Activated naive CD4-positive, alpha-beta T cell treated with anti-CD3 and anti-CD28 coated beads, Interleukin-2, amount 50 U/mL, for 72 hours (primary cell): Measurements from ENCODE around the gene ATXN7. TPM values are rescaled to one million over a fixed set of nuclear protein-coding genes. Genes with fewer than 3 reads are reported as not detected.

Experiments used
- ATAC-seq, 2 donors: fragments of 150-1000 bp; cut with Tn5 transposase; 2 replicates each; pipeline ENCODE4 v1.10.0; 2021; ENCODE audit warnings: mild to moderate bottlenecking in 2 of 2, moderate library complexity in 2 of 2
- DNase-seq, 2 donors: peaks; one replicate each; pipeline ENCODE4 v3.0.0; 2021 to 2022; ENCODE audit warnings: low spot score in 2 of 2
- H3K27ac Mint-ChIP-seq, 2 donors: one replicate each; pipeline ENCODE4 v1.8.0; 2022; ENCODE audit warnings: mild to moderate bottlenecking in 2 of 2, mixed read lengths in 2 of 2
- H3K36me3 Mint-ChIP-seq, 2 donors: one replicate each; pipeline ENCODE4 v1.8.0; 2022; ENCODE audit warnings: mixed read lengths in 2 of 2
- H3K9me3 Mint-ChIP-seq, 2 donors: one replicate each; pipeline ENCODE4 v1.8.0; 2022; ENCODE audit warnings: mixed read lengths in 2 of 2
- total RNA-seq, 2 donors: library from RNA; stranded (reverse); gene quantifications; one replicate each; pipeline ENCODE4 v1.2.3, GENCODE V29; 2022

ATXN7 gene
- total RNA-seq, 2 donors from 2014 or later = 28.6 to 54.9 TPM

DNA sequence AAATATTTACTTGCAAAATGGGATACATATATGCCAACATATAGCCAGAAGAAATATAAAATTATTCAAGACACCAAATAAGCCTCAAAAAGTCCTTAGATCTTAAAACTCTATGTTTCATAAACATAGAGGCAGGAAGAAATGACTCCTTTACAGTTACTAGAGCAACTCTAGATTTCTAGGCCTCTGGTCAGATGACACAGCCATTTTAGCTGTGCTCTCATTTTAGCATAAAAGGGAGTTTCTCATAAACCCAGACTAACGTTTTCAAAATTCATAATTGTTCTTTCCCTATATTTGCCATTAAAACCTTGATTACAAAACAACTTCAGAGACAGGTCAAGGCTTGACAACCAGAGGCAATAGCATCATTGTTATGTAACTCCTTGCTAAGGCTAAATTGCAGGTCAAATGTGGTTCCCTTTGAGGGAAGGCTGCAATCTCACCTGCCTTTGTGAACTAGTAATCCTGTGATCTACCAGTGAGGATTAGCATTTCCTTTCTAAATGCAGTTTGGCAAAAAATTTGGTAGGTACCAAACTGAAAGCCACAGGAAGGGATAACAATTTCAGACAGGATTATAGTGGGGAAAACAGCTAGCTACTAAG is 8.2 kb upstream of the ATXN7 start:
- DNase-seq (no peak), ATAC-seq (no peak)
- Mint-ChIP-seq H3K27ac (no peak overlapping the region), H3K36me3 (peaks cover 0 to 10% of the 10 kb centered on the region in 2 donors), H3K9me3 (no peaks in the 10 kb centered on the region)

DNA sequence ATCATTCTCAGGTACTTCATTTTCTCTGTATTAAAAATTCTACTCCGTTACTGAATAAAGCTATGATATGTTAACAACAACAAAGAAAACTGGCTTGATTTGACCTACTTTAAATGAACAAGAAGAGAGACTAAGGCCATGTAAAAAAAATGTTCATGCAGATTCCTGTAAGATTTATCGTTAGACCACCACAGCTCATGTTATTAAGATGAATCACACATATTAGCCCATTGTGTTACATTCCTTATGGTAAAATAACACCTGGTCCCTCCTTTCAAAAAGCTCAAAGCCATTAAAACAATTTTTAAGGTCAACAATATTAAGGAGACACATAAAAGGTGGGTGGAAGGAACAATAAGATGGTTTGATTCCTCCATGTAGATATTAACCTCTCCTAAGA is 6.4 kb upstream of the ATXN7 start:
- Mint-ChIP-seq H3K27ac (no peak overlapping the region), H3K36me3 (peaks cover 0 to 6% of the 10 kb centered on the region in 2 donors), H3K9me3 (no peaks in the 10 kb centered on the region)
- no peak for ATAC-seq
- no peak for DNase-seq

DNA sequence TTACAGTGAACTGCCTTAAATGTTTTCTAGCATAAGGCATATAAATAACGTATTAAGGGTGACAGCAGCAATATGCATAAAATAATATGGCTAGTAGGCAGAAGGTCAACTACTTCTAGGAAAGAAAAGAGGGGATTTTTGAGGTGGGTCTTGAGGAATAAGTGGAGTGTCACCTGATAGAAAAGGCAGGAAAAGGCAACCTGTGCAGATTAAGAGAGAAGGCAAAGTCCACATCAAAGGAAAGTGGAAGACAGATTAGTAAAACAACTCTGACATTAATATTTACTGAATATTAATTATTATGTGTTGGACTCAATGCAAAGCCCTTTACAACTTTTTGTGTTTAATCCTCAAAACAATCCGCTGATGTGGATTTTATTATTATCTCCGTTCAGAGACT is 2.9 kb upstream of the ATXN7 start:
- Mint-ChIP-seq H3K9me3 (no peaks in the 10 kb centered on the region), H3K27ac (peak overlapping the region in 1 of 2 donors; percentile 53), H3K36me3 (peaks cover 19 to 28% of the 10 kb centered on the region in 2 donors)
- DNase-seq (no peak), ATAC-seq (no peak)

DNA sequence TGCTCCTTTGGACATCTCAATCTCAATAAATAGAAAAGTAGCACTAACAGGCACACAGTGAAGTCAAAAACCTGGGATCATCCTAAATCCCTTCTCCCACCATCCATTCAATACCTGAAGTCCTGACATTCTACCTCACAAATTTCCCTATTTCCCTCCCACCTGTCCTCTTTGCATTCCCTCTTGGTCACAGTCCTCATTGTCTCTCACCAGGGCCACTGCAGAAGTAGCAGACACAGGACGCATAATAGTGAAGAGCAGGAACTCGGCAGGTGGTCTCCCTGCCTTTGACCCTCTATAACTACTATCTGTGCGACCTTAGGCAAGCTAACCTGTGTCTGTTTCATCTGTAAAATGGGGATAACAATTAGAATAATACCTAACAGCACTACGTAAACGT is 2.4 kb upstream of the ATXN7 start:
- Mint-ChIP-seq H3K27ac (no peak overlapping the region), H3K9me3 (no peaks in the 10 kb centered on the region)
- ATAC-seq = no peak

GRCh38 chr3:63862804-63863149 is 890 bp upstream of the ATXN7 start:
- Mint-ChIP-seq H3K27ac (peak overlapping the region; percentile 95 to 97), H3K36me3 (peaks cover 19 to 42% of the 10 kb centered on the region in 2 donors), H3K9me3 (no peaks in the 10 kb centered on the region)
- DNase-seq = no peak
- peak in 1 of 2 donors; percentile 12 for ATAC-seq

More for the DNA sequence above, 2.4 kb upstream of the ATXN7 start:
- DNase-seq = no peak
- H3K36me3 Mint-ChIP-seq = peaks cover 19 to 32% of the 10 kb centered on the region in 2 donors

DNA sequence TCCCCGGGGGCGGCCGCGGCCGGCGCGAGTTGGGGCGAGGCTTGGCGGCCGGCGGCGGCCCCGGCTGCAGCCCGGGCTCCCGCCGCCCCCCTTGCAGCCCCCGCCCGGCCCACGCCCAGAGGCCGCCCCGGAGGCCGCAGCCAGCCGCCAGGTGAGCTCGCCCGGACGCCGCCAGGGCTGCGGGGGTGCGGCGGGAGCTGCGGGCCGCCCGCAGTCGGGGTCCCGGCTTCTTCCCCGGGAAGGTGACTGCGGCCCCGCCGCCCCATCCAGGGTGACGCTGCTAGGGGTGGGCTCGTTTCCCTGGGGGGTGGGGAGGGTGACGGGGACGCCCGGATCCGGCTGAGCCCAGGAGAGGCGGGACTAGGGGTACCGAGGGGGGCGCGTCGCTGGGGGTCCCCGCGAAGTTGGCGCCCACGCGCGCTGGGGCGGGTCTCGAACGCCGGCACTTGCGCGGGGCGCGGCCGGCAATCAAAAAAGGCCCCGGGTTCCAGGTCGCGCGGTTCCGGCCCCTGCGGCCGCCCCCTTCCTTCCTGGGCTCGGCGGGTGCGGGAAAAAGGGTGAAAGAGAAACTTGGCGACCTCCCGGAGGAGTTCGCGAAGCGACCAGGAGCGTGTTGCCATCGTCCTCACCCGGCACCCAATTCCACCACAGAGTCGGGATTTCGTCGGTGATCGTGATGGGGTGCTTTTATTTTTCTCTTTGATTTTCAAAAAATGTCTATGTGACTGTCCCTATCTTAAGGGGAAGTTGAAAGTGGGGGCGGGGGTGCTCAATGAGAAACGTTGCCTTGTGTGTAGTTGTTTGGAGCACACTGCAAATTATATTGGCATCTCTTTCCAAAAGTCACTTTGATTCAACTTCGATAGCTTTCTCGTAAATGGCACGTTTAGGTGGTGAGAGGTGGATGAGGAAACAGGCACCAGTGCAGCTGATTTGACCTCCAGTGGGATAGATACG is 619 bp downstream of the ATXN7 start:
- Mint-ChIP-seq H3K27ac (peak overlapping the region; percentile 89 to 95), H3K36me3 (peaks cover 19 to 42% of the 10 kb centered on the region in 2 donors), H3K9me3 (no peaks in the 10 kb centered on the region)
- ATAC-seq (peak; percentile 51 to 54), DNase-seq (peak; percentile 33 to 56)

GRCh38 chr3:63864965-63865327 is 1.3 kb downstream of the ATXN7 start:
- no peaks in the 10 kb centered on the region for H3K9me3 Mint-ChIP-seq
- peaks cover 19 to 42% of the 10 kb centered on the region in 2 donors for H3K36me3 Mint-ChIP-seq
- DNase-seq = no peak
- H3K27ac Mint-ChIP-seq = peak overlapping the region; percentile 89 to 95
- ATAC-seq = no peak

GRCh38 chr3:63867225-63867624 is 3.6 kb downstream of the ATXN7 start:
- ATAC-seq (no peak), DNase-seq (no peak)
- Mint-ChIP-seq H3K36me3 (peaks cover 19 to 37% of the 10 kb centered on the region in 2 donors), H3K27ac (no peak overlapping the region), H3K9me3 (no peaks in the 10 kb centered on the region)

GRCh38 chr3:63869940-63870614 is 6.4 kb downstream of the ATXN7 start:
- Mint-ChIP-seq H3K9me3 (no peaks in the 10 kb centered on the region), H3K36me3 (peaks cover 2 to 18% of the 10 kb centered on the region in 2 donors), H3K27ac (no peak overlapping the region)
- DNase-seq (no peak), ATAC-seq (no peak)

GRCh38 chr3:63870615-63871005 is 6.9 kb downstream of the ATXN7 start:
- H3K9me3 Mint-ChIP-seq = no peaks in the 10 kb centered on the region
- no peak overlapping the region for H3K27ac Mint-ChIP-seq
- no peak for ATAC-seq

GRCh38 chr3:63872135-63872924 is 8.7 kb downstream of the ATXN7 start:
- no peaks in the 10 kb centered on the region for H3K9me3 Mint-ChIP-seq
- DNase-seq = no peak
- no peak overlapping the region for H3K27ac Mint-ChIP-seq
- no peak for ATAC-seq
- no peaks in the 10 kb centered on the region for H3K36me3 Mint-ChIP-seq

More at GRCh38 chr3:63870615-63871005, 6.9 kb downstream of the ATXN7 start:
- H3K36me3 Mint-ChIP-seq = peaks cover 0 to 15% of the 10 kb centered on the region in 2 donors
- DNase-seq = no peak

DNA sequence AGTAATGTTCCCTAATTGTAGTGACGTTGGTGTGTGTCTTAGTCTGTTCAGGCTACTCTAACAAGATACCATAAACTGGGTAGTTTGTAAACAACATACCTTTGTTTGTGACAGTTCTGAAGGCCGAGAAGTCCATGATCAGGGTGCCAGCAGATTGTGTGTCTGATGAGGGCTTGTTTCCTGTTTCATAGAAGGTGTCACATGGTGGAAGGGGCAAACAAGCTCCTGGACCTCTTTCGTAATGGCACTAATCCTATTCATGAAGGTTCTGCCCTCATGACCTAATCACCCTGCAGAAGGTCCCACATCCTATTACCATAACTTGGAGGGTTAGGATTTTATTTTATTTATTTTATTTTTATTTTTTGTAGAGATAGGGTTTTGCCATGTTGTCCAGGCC is 11.1 kb downstream of the ATXN7 start:
- no peaks in the 10 kb centered on the region for H3K36me3 Mint-ChIP-seq
- ATAC-seq (no peak), DNase-seq (no peak)
- no peak overlapping the region for H3K27ac Mint-ChIP-seq
- H3K9me3 Mint-ChIP-seq = no peaks in the 10 kb centered on the region

DNA sequence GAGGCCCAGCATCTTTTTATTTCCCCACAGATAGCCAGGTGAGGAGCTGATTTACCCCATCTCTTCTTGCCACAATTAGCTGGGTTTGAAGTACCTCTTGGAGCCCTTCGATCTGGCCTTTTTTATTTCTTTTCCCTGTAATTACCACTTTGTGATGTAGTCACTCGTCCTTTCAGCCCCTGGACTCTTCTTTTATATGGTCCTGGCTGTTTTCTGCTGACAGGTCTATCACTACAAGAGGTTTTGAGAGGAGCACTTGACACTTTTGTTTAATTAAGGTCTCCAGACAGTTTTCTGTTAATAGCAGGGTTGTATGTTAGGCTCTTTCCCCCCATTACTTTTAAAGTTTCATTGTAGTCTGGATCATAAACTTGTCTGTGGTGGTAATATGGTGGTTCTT is 11.8 kb downstream of the ATXN7 start:
- H3K9me3 Mint-ChIP-seq = no peaks in the 10 kb centered on the region
- DNase-seq = no peak
- no peaks in the 10 kb centered on the region for H3K36me3 Mint-ChIP-seq
- ATAC-seq = no peak
- H3K27ac Mint-ChIP-seq = no peak overlapping the region

DNA sequence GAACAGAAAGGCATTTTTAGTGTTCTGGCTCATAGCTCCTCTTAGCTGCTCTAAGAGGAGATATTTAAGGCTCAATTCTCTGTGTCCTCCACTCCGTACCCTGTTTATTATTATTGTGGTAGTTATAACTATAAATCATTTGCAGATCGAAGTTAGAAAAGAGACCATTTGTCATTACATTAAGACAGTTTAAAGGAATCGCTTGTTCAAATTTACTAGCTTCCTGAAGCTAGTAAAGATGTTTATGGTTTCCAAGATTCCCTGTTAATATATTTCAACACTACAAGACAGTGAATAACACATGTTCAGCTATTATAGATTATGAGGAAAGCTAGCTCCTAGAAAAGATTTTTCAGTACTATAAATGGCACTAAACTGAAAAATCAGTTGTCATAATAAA is 12.6 kb downstream of the ATXN7 start:
- DNase-seq = no peak
- Mint-ChIP-seq H3K9me3 (no peaks in the 10 kb centered on the region), H3K36me3 (no peaks in the 10 kb centered on the region), H3K27ac (no peak overlapping the region)
- no peak for ATAC-seq

GRCh38 chr3:63877737-63878393 is 14.2 kb downstream of the ATXN7 start:
- DNase-seq = no peak
- Mint-ChIP-seq H3K36me3 (no peaks in the 10 kb centered on the region), H3K27ac (no peak overlapping the region), H3K9me3 (no peaks in the 10 kb centered on the region)
- no peak for ATAC-seq

- Mint-ChIP-seq H3K36me3 (no peaks in the 10 kb centered on the region), H3K27ac (no peak overlapping the region), H3K9me3 (no peaks in the 10 kb centered on the region)
- no peak for ATAC-seq
- DNase-seq = no peak
These were observed 14.9 kb downstream of the ATXN7 start for GRCh38 chr3:63878394-63879060.
